Neural cell (in vitro differentiated cells): ENCODE results near the gene ZNF304. TPM values are rescaled to one million over a fixed set of nuclear protein-coding genes. Genes with fewer than 3 reads are reported as not detected.
A peak's percentile ranks its signal among the peaks of the same experiment; 100 is the strongest.

ENCODE experiments used
- H2AFZ ChIP-seq: fragments of 200-600, 300-800 bp; sonication (generic), shearing (Covaris generic); 2 replicates; pipeline ENCODE4 v1.6.0; 2014; ENCODE audit warnings: low read depth, mild to moderate bottlenecking, antibody characterized with exemption, low read length, moderate library complexity
- H3F3A ChIP-seq: fragments of 200-600 bp; shearing (Covaris generic); 2 replicates; pipeline ENCODE4 v1.6.1; 2016; ENCODE audit warnings: mild to moderate bottlenecking, moderate library complexity, mixed read lengths, antibody characterized with exemption, low read length; ENCODE audit not compliant: insufficient read depth, poor library complexity, severe bottlenecking
- H3K27ac ChIP-seq: fragments of 200-600, 300-800 bp; sonication (generic), shearing (Covaris generic); 2 replicates; pipeline ENCODE4 v1.5.1; 2014; ENCODE audit warnings: mild to moderate bottlenecking, low read length, moderate library complexity
- H3K27me3 ChIP-seq: fragments of 300-800, 200-600 bp; sonication (generic), shearing (Covaris generic); 2 replicates; pipeline ENCODE4 v1.6.0; 2014; ENCODE audit warnings: mild to moderate bottlenecking, low read depth, low read length, moderate library complexity; ENCODE audit not compliant: insufficient read depth
- H3K36me3 ChIP-seq: fragments of 300-800, 200-600 bp; sonication (generic), shearing (Covaris generic); 2 replicates; pipeline ENCODE4 v1.5.1; 2014; ENCODE audit warnings: mild to moderate bottlenecking, antibody characterized with exemption, low read length, moderate library complexity; ENCODE audit not compliant: insufficient read depth
- H3K4me2 ChIP-seq: fragments of 300-800, 200-600 bp; sonication (generic), shearing (Covaris generic); 2 replicates; pipeline ENCODE4 v1.6.0; 2014; ENCODE audit warnings: mild to moderate bottlenecking, low read length
- H3K4me3 ChIP-seq: fragments of 300-800, 200-600 bp; sonication (generic), shearing (Covaris generic); 2 replicates; pipeline ENCODE4 v1.5.1; 2014; ENCODE audit warnings: mild to moderate bottlenecking, low read length, moderate library complexity
- H3K79me2 ChIP-seq: fragments of 200-600 bp; shearing (Covaris generic); replicated peaks from 2 replicates; pipeline ENCODE4 v1.6.0; 2014; ENCODE audit warnings: mild to moderate bottlenecking, low read length, moderate library complexity; ENCODE audit not compliant: insufficient read depth
- H3K9ac ChIP-seq: fragments of 300-800, 200-600 bp; sonication (generic), shearing (Covaris generic); 2 replicates; pipeline ENCODE4 v1.6.1; 2016; ENCODE audit warnings: mild to moderate bottlenecking, low read length, mixed read lengths
- H3K9me2 ChIP-seq: fragments of 200-600 bp; shearing (Covaris generic); 2 replicates; pipeline ENCODE4 v1.6.1; 2016; ENCODE audit warnings: mild to moderate bottlenecking, low read length, mixed read lengths; ENCODE audit not compliant: insufficient read depth
- H3K9me3 ChIP-seq: fragments of 200-600, 300-800 bp; sonication (generic), shearing (Covaris generic); 2 replicates; pipeline ENCODE4 v1.6.1; 2016; ENCODE audit warnings: mild to moderate bottlenecking, mixed run types, low read length, moderate library complexity, mixed read lengths
- H4K20me1 ChIP-seq: fragments of 200-600 bp; shearing (Covaris generic); 2 replicates; pipeline ENCODE4 v1.6.1; 2016; ENCODE audit warnings: mild to moderate bottlenecking, mixed run types; ENCODE audit not compliant: insufficient read depth
- EP300 ChIP-seq: fragments of 450-650 bp; conservative IDR thresholded peaks from 2 replicates; pipeline ENCODE4 v1.6.1; 2014; ENCODE audit warnings: antibody characterized with exemption, mild to moderate bottlenecking, moderate library complexity; ENCODE audit not compliant: poor library complexity, severe bottlenecking
- EZH2 ChIP-seq: fragments of 200-600, 300-800 bp; shearing (Covaris generic), sonication (generic); IDR thresholded peaks from 2 replicates; pipeline ENCODE4 v1.6.1; 2014; ENCODE audit warnings: antibody characterized with exemption, low read length, borderline replicate concordance, mild to moderate bottlenecking; ENCODE audit not compliant: insufficient read depth, poor library complexity, severe bottlenecking
- MXI1 ChIP-seq: fragments of 450-650 bp; conservative IDR thresholded peaks from 2 replicates; pipeline ENCODE4 v1.6.1; 2014; ENCODE audit warnings: antibody characterized with exemption, mild to moderate bottlenecking; ENCODE audit not compliant: poor library complexity, severe bottlenecking
- POLR2AphosphoS5 ChIP-seq: IDR thresholded peaks from 2 replicates; pipeline ENCODE4 v1.6.1; 2012
- RAD21 ChIP-seq: fragments of 450-650 bp; conservative IDR thresholded peaks from 2 replicates; pipeline ENCODE4 v1.6.1; 2014; ENCODE audit warnings: antibody characterized with exemption, mild to moderate bottlenecking, moderate library complexity
- SMC3 ChIP-seq: fragments of 450-650 bp; conservative IDR thresholded peaks from 2 replicates; pipeline ENCODE4 v1.6.1; 2014; ENCODE audit warnings: antibody characterized with exemption, mild to moderate bottlenecking, moderate library complexity; ENCODE audit not compliant: poor library complexity
- TAF1 ChIP-seq: IDR thresholded peaks from 2 replicates; pipeline ENCODE4 v1.6.1; 2012; ENCODE audit warnings: low read depth
- polyA plus RNA-seq: library from polyadenylated mRNA; depleted of rRNA; stranded (reverse); fragments of >200 nt; gene quantifications from 2 replicates; pipeline ENCODE4 v1.2.3, GENCODE V29; 2014
- TF ChIP-seq, protein P1 (sequence below): IDR thresholded peaks from 2 replicates; pipeline ENCODE4 v1.6.1; 2012; ENCODE audit warnings: borderline replicate concordance
- TF ChIP-seq, protein P2 (sequence below): fragments of 450-650 bp; IDR thresholded peaks from 2 replicates; pipeline ENCODE4 v1.5.1; 2014; ENCODE audit warnings: antibody characterized with exemption, mild to moderate bottlenecking, moderate library complexity; ENCODE audit not compliant: poor library complexity, severe bottlenecking

Gene ZNF304
- polyA plus RNA-seq, 1 donor from 2014 or later: 20.6 TPM

DNA sequence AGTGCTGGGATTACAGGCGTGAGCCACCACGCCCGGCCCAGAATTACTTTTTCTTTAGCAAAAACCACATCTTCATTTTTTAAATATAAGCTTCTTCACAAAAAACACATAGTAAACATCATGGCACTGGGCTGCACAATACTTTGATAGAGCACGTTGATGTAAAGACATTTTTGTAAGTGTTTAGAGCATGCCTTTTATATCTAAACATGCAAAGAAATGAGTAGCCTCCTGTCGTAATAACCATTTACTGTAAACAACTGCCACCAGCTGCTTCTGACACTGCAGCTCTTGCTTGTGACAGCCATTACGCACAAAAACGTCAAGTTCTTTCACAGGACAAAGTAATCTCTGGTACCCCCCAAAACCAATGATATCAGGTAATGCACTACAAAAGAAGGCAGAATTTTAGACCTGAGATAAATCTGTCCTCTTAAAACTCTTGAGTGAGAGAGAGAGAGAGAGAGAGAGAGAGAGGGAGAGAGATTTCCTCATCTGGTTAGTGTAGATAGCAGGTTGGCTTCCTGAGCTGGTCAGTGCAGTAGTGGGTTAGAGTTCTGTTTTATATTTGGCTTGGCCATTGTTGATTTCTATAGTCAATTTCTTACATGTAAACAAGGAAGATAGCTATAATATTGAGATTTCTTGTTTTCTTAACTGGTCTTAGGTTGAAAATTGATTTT is 31.9 kb downstream of the ZNF304 start:
- no peaks in the 10 kb centered on the region for H3F3A ChIP-seq
- H3K27ac ChIP-seq: no peak overlapping the region
- H3K79me2 ChIP-seq: no peaks in the 10 kb centered on the region
- no peaks in the 10 kb centered on the region for H3K9me2 ChIP-seq
- no peak overlapping the region for H3K4me2 ChIP-seq
- no peaks in the 10 kb centered on the region for H3K27me3 ChIP-seq
- peaks cover under 1% of the 10 kb centered on the region for H3K9me3 ChIP-seq
- no peak overlapping the region for H2AFZ ChIP-seq
- H3K4me3 ChIP-seq: no peak overlapping the region
- no peak for TF ChIP-seq TAF1
- TF ChIP-seq MXI1: no peak
- no peak for TF ChIP-seq SMC3
- TF ChIP-seq, protein P1, sequence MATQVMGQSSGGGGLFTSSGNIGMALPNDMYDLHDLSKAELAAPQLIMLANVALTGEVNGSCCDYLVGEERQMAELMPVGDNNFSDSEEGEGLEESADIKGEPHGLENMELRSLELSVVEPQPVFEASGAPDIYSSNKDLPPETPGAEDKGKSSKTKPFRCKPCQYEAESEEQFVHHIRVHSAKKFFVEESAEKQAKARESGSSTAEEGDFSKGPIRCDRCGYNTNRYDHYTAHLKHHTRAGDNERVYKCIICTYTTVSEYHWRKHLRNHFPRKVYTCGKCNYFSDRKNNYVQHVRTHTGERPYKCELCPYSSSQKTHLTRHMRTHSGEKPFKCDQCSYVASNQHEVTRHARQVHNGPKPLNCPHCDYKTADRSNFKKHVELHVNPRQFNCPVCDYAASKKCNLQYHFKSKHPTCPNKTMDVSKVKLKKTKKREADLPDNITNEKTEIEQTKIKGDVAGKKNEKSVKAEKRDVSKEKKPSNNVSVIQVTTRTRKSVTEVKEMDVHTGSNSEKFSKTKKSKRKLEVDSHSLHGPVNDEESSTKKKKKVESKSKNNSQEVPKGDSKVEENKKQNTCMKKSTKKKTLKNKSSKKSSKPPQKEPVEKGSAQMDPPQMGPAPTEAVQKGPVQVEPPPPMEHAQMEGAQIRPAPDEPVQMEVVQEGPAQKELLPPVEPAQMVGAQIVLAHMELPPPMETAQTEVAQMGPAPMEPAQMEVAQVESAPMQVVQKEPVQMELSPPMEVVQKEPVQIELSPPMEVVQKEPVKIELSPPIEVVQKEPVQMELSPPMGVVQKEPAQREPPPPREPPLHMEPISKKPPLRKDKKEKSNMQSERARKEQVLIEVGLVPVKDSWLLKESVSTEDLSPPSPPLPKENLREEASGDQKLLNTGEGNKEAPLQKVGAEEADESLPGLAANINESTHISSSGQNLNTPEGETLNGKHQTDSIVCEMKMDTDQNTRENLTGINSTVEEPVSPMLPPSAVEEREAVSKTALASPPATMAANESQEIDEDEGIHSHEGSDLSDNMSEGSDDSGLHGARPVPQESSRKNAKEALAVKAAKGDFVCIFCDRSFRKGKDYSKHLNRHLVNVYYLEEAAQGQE: no peak
- TF ChIP-seq, protein P2, sequence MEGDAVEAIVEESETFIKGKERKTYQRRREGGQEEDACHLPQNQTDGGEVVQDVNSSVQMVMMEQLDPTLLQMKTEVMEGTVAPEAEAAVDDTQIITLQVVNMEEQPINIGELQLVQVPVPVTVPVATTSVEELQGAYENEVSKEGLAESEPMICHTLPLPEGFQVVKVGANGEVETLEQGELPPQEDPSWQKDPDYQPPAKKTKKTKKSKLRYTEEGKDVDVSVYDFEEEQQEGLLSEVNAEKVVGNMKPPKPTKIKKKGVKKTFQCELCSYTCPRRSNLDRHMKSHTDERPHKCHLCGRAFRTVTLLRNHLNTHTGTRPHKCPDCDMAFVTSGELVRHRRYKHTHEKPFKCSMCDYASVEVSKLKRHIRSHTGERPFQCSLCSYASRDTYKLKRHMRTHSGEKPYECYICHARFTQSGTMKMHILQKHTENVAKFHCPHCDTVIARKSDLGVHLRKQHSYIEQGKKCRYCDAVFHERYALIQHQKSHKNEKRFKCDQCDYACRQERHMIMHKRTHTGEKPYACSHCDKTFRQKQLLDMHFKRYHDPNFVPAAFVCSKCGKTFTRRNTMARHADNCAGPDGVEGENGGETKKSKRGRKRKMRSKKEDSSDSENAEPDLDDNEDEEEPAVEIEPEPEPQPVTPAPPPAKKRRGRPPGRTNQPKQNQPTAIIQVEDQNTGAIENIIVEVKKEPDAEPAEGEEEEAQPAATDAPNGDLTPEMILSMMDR: no peak
- TF ChIP-seq RAD21: no peak
- TF ChIP-seq EP300: no peak
- no peak for TF ChIP-seq EZH2
- no peak for TF ChIP-seq POLR2AphosphoS5
- no peaks in the 10 kb centered on the region for H4K20me1 ChIP-seq
- H3K9ac ChIP-seq: no peak overlapping the region
- peaks cover 6% of the 10 kb centered on the region for H3K36me3 ChIP-seq

DNA sequence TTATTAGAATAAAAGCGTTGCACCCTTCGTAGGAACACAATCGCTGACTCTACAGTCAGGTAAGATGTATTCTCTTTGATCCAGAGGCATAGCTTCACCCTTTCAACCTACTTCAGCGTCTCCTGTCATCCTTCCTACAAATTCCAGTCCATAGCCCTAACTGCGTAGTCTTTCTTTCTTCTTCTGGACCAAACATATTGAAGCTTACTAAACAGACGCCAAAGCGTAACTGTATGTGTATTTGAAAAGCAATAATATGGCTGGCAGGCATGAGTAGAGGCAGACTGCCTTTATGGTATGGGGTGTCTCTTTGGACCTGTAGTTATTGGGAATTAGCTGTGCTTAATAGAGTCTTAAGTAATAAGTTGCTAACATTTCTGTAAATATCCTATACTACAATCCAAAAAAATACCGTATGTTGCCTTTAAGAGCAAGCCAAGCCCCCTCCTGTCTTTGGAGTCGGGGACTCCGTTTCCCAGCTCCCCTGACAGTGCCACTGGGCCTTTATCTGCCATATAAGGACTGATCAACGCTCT is 38.2 kb downstream of the ZNF304 start:
- H3K4me2 ChIP-seq: peak overlapping the region; percentile 0
- no peaks in the 10 kb centered on the region for H3K27me3 ChIP-seq
- peak overlapping the region; percentile 61 for H3K9ac ChIP-seq
- H2AFZ ChIP-seq: peak overlapping the region; percentile 87
- no peaks in the 10 kb centered on the region for H3K9me2 ChIP-seq
- no peaks in the 10 kb centered on the region for H3K36me3 ChIP-seq
- TF ChIP-seq TAF1 (no peak), SMC3 (no peak), EZH2 (no peak), EP300 (no peak), RAD21 (no peak), POLR2AphosphoS5 (no peak), MXI1 (no peak)
- TF ChIP-seq, protein P1: no peak
- TF ChIP-seq, protein P2: no peak
- peaks cover 5% of the 10 kb centered on the region for H3F3A ChIP-seq
- H3K9me3 ChIP-seq: no peaks in the 10 kb centered on the region
- H3K4me3 ChIP-seq: peak overlapping the region; percentile 97
- H3K79me2 ChIP-seq: peaks cover 38% of the 10 kb centered on the region
- peak overlapping the region; percentile 100 for H3K27ac ChIP-seq
- H4K20me1 ChIP-seq: no peaks in the 10 kb centered on the region
